HFF-Myc (cell line): ENCODE data around the gene CELSR3.

Experiments used
- DNase-seq: peaks from one replicate; pipeline ENCODE4 v3.0.0-alpha.2; 2011; ENCODE audit warnings: low read depth; ENCODE audit errors: extremely low read depth
- H3K4me3 ChIP-seq: replicated peaks from 2 replicates; pipeline ENCODE4 v1.5.1; 2011; ENCODE audit warnings: low read depth, mild to moderate bottlenecking, control low read depth, low read length
- TF ChIP-seq, protein P1 (sequence below): IDR thresholded peaks from 2 replicates; pipeline ENCODE4 v1.5.1; 2012; ENCODE audit warnings: mild to moderate bottlenecking, low read depth, low read length, control low read depth; ENCODE audit errors: missing control alignments

The CELSR3 gene

DNA sequence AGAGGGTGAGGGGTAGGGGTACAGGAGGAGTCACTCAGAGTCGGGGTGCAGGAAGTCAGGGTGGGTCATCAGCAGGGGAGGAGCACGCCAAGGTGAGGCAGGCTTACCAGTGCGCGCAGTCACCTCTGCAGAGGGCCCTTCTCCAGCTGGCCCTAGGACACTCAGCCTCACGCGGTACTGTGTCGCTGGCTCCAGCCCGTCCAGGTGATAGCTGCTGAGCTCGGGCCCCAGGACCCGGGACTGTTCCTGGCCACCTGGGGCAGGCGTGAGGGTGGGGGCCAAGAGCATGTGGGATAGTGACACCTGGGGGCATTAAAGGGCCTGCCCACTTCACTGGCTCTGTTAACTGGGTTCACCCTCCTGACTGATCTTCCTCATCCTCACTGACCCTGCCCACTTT, 75.0 kb downstream of the CELSR3 start:
- no peak for DNase-seq
- TF ChIP-seq, protein P1, sequence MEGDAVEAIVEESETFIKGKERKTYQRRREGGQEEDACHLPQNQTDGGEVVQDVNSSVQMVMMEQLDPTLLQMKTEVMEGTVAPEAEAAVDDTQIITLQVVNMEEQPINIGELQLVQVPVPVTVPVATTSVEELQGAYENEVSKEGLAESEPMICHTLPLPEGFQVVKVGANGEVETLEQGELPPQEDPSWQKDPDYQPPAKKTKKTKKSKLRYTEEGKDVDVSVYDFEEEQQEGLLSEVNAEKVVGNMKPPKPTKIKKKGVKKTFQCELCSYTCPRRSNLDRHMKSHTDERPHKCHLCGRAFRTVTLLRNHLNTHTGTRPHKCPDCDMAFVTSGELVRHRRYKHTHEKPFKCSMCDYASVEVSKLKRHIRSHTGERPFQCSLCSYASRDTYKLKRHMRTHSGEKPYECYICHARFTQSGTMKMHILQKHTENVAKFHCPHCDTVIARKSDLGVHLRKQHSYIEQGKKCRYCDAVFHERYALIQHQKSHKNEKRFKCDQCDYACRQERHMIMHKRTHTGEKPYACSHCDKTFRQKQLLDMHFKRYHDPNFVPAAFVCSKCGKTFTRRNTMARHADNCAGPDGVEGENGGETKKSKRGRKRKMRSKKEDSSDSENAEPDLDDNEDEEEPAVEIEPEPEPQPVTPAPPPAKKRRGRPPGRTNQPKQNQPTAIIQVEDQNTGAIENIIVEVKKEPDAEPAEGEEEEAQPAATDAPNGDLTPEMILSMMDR = no peak
- H3K4me3 ChIP-seq = no peak overlapping the region
